Activated CD4-positive, alpha-beta T cell treated with anti-CD3 and anti-CD28 coated beads for 1 hour (primary cell): ENCODE measurements around the gene STARD10.
A peak's percentile ranks its signal among the peaks of the same experiment; 100 is the strongest.

Source experiments
- DNase-seq: peaks from one replicate; pipeline ENCODE4 v3.0.0-alpha.2; 2020

STARD10 gene

DNA sequence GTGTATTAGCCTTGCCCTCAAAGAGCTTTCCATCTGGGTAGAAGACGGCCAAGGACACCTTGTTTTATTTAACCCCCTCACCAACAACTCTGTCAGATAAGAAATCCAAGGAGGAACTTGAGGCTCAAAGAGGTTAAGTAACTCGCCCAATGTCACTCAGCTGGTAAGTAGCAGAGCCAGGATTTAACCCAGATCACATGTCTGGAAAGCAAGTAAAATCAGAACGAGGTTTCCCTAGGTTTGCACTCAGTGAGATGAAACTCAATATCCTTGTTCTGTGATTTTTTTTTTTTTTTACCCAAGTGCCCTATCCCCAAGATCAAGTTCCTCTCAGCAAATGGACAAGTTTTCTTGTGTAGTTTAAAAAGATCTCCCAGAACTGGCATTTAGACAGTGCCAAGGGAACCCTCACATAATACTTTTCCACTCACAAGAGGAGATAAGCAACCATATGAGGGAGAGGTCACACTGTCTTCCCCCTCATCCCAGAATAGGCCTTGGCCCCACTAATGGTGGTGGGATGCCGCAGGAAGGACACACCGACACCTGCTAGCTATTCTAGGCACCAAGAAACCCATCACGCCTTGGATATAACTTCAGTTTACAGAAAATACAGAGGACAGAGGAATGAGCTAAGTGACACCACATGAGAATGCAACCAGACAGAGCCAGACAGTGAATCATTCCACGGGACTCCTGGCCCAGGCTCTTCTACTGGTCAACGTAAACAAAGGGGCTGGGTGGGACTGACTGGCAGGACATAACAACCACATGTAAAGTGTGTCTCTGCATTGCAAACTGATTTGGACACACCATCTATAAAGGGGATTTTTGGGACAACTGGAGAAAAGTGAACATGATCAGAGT, 33.1 kb downstream of the STARD10 start:
- DNase-seq, result no peak

GRCh38 chr11:72759468-72759985, 34.3 kb downstream of the STARD10 start:
- DNase-seq, result no peak

GRCh38 chr11:72758690-72759389, 35.0 kb downstream of the STARD10 start:
- no peak for DNase-seq

DNA sequence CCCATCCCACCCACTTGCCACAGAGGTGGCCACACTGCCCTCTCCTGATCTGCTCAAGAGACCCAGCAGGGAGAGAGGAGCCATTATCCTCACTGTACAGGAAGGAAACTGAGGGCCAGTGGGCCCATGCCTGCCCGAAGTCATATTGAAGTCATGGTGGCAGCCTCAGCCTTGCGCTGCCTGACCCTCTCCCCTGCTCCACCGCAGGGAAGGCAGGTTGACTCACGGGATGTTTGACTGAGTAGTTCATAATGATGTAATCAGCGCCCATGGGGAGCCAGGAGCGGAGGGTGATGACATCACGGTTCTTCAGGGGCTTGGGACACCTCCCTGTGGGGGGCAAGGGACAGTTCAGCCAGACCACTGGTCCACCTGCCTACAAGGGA, 35.5 kb downstream of the STARD10 start:
- no peak for DNase-seq

DNA sequence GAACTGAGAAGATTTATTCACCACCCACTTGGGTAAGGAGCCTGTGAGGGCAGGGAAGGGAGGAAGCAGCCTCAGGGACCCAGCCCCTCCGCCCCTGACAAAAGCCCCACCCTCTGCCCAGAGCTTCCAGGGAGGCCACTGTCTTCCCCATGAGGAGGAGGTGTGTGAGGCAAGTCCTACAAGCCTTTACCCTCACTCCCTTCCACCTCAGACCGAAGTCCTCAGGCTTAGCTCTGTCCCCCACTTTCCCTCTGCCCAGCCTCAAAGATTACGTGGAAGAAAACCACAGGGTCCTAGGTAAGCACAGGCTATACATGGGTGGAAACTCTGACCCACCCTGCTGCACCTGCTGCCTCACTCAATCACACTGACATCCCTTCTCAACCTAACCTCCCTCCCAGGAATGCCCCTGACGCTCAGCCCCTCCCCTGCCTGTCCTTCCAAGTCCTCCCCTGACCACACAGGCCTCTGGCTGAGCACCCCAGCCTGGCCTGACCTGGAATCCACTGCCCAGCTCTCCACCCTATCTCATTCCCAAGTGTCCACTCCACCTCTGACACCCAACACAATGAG, 38.0 kb downstream of the STARD10 start:
- no peak for DNase-seq

- DNase-seq, result no peak
Observed at GRCh38 chr11:72754544-72755155, 39.2 kb downstream of the STARD10 start.

GRCh38 chr11:72754149-72754543, 39.7 kb downstream of the STARD10 start:
- DNase-seq, result no peak

GRCh38 chr11:72753341-72754148, 40.3 kb downstream of the STARD10 start:
- no peak for DNase-seq

DNA sequence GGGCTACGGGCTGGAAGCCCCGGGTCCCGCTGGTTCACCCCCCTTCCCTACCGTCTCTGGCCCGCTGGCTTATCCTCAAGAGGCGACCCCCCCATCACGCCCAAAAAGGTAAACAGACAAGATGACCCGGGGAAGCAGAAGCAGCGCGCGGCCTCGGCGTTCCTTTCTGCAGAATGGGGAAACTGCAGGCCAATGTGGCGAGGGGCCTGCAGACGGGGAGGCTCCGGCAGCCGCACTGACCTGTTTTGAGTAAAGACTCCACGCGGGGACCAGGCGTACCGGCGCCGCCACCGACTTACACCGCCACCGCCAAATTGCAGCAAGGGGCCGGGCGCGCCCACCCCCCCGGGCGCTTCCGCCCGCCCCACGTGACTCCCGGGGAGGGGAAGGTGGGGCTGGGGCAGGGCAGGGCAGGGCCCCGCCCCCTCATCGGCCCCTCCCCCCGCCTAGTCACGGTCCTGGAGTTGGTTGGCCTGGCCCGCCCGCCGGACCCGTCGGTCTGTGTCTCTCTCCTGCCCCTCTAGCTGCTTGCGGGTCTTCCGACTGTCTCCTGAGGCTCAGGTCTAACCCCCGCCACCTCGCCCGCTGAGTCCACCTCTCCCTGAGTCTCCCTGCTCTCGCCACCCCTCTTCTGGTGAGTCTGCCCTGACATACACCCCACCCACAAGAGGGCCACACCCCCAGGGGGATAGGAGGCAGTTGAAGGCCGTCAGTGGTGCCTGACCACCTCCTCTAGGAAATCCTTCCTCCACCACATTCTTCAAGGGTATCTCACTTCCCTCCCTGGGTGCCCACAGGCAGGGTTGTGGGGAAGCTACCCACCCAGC, 41.5 kb downstream of the STARD10 start, which contains the start of gene ARAP1:
Gene ARAP1, minus strand, starts transcription at position 321 of the 827 bp plus-strand sequence. CDS start 25,280 bp downstream, outside the sequence.
- DNase-seq, result peak; percentile 67

GRCh38 chr11:72751116-72752087, 42.4 kb downstream of the STARD10 start:
- DNase-seq, result no peak

GRCh38 chr11:72750556-72751115, 43.2 kb downstream of the STARD10 start:
- no peak for DNase-seq

DNA sequence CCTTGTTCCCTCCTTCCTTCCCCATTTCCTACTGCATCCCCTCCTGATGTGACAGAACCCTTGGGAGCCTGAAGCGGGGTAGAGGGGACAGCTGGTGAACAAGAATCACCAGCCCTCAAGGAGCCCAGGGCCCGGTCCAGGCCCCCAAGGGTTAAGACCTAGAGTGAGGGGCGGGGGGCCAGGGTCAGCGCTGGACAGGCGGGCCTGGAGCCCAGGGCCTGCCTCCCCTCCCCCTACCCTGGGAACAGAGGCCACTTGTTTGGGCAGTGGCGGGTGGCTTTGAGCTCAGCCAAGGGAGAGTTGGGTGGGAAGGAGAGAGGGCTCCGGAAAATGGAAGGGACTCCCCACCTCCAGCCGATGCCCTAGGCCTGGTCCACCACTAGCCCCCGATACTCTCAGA, 43.8 kb downstream of the STARD10 start:
- DNase-seq, result no peak

GRCh38 chr11:72747289-72747855, 46.5 kb downstream of the STARD10 start:
- no peak for DNase-seq

GRCh38 chr11:72746821-72747220, 47.0 kb downstream of the STARD10 start:
- no peak for DNase-seq

GRCh38 chr11:72745925-72746550, 47.8 kb downstream of the STARD10 start:
- DNase-seq, result no peak

- no peak for DNase-seq
Observed at GRCh38 chr11:72745511-72745910, 48.3 kb downstream of the STARD10 start.

GRCh38 chr11:72744474-72744873, 49.4 kb downstream of the STARD10 start:
- DNase-seq, result no peak

DNA sequence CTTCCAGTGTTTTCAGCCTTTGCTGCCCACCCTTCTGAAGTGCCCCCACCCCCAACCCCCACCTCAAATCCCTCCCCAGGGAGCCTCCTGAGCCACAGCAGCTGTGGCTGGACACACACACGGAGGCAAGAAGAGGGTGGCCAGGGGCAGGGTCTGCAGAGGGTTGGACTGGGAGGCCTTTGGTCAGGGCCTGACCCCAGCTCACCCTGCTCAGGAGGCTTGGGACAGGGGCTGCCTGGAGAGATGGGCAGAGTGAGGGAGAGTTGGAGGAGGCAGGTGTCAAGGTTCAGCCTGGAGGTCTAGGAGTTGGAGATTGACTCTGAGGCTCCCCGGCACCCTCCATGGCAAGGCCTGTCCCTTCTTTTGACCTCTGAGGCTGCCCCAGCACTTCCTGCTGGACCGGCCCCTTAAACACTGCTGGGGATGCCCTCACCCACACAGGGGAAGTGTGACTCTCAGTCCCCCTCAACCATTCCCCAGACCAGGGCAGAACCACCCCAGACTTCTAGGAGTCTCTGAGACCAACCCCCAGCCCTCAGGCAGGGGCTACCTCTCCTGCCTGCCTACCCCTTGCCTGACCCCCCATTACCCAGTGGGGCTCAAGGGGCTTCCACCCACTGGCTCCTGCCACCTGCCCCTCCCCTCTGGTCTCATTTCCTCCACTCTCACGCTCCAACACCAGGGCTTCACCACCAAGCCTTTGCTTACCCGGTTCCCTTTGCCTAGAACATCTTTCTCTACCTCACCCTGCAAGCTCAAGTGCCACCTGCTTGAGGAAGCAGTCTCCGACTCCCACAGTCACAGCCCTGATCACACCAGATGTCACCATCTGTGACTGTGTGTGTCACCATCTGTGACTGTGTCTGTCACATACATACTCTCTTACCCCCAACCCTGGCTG, 50.3 kb downstream of the STARD10 start:
- no peak for DNase-seq
